ENCODE data around the gene SHB.
A peak's percentile ranks its signal among the peaks of the same experiment; 100 is the strongest.

Gene SHB

GRCh38 chr9:37905131-37905505, 163.9 kb downstream of the SHB start:
- TF ChIP-seq CTCF (IDR thresholded peaks at IDR 0.05; ENCODE audit: insufficient read depth, low read depth, low read length, missing control alignments), result no peak
- no peak overlapping the region for H3K4me3 ChIP-seq (ENCODE audit: low read depth, low read length)
- DNase-seq (ENCODE audit: low read depth), result no peak

GRCh38 chr9:37904445-37905130, 164.4 kb downstream of the SHB start:
- H3K4me3 ChIP-seq (ENCODE audit: low read depth, low read length), result peak overlapping the region; percentile 75
- DNase-seq (ENCODE audit: low read depth), result no peak
- no peak for TF ChIP-seq CTCF (IDR thresholded peaks at IDR 0.05; ENCODE audit: insufficient read depth, low read depth, low read length, missing control alignments)

GRCh38 chr9:37903647-37904444, 165.2 kb downstream of the SHB start, which contains the start of gene SLC25A51:
SLC25A51 (minus strand) TSS chr9:37904127; CDS start chr9:37888550, 15,577 bp downstream.
- peak within 1 kb of the TSS; percentile 75 for H3K4me3 ChIP-seq (ENCODE audit: low read depth, low read length)
- TF ChIP-seq CTCF (IDR thresholded peaks at IDR 0.05; ENCODE audit: insufficient read depth, low read depth, low read length, missing control alignments), result peak; percentile 99
- DNase-seq (ENCODE audit: low read depth), result peak; percentile 98

GRCh38 chr9:37902796-37903646, 166.0 kb downstream of the SHB start:
- DNase-seq (ENCODE audit: low read depth), result peak; percentile 44
- peak overlapping the region; percentile 75 for H3K4me3 ChIP-seq (ENCODE audit: low read depth, low read length)
- no peak for TF ChIP-seq CTCF (IDR thresholded peaks at IDR 0.05; ENCODE audit: insufficient read depth, low read depth, low read length, missing control alignments)

GRCh38 chr9:37902131-37902530, 166.9 kb downstream of the SHB start:
- peak overlapping the region; percentile 75 for H3K4me3 ChIP-seq (ENCODE audit: low read depth, low read length)
- TF ChIP-seq CTCF (IDR thresholded peaks at IDR 0.05; ENCODE audit: insufficient read depth, low read depth, low read length, missing control alignments), result no peak
- no peak for DNase-seq (ENCODE audit: low read depth)

- TF ChIP-seq CTCF (IDR thresholded peaks at IDR 0.05; ENCODE audit: insufficient read depth, low read depth, low read length, missing control alignments), result no peak
- no peak overlapping the region for H3K4me3 ChIP-seq (ENCODE audit: low read depth, low read length)
- DNase-seq (ENCODE audit: low read depth), result no peak
Measured at GRCh38 chr9:37899041-37899440, 170.0 kb downstream of the SHB start.
